GM12864 (cell line): ENCODE measurements around the gene RDH5.

Experiments
- DNase-seq: peaks from one replicate; pipeline ENCODE4 v3.0.0-alpha.2; 2011; ENCODE audit warnings: low read depth
- H3K4me3 ChIP-seq: 2 replicates; pipeline ENCODE4 v1.5.1; 2011; ENCODE audit warnings: mild to moderate bottlenecking, low read depth, low read length, control low read depth
- CTCF ChIP-seq: IDR thresholded peaks from 2 replicates; pipeline ENCODE4 v1.5.1; 2011; ENCODE audit warnings: low read depth, mild to moderate bottlenecking, moderate library complexity, low read length, control low read depth, inconsistent platforms; ENCODE audit errors: missing control alignments

The RDH5 gene

DNA sequence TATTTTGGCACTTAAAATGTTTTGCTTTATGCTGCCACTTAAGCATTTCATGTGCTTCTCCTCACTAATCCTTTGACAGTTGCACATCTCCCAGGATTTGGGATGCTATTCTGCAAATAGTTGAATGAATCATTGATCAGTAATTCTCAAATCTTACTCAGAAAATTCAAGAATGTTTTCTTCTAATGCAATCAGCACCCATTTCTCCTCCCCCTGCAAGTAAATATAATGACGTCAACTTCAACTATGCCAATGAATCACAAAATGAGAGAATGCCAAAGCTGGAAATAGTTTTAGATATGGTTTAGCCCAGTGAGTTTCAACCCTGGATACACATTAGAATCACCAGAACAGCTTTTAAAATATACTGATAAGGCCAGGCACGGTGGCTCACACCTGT lies 6.5 kb upstream of the RDH5 start:
- DNase-seq: no peak
- no peak for TF ChIP-seq CTCF
- H3K4me3 ChIP-seq: no peak overlapping the region

GRCh38 chr12:55715169-55715764 lies 4.9 kb upstream of the RDH5 start:
- no peak for DNase-seq
- peak overlapping the region; percentile 80 for H3K4me3 ChIP-seq
- TF ChIP-seq CTCF: no peak

GRCh38 chr12:55715833-55716581 lies 4.2 kb upstream of the RDH5 start, which contains the start of gene BLOC1S1:
BLOC1S1 (plus strand) TSS chr12:55716046; CDS start chr12:55716052, 6 bp downstream.
- peak within 1 kb of the TSS; percentile 80 for H3K4me3 ChIP-seq
- DNase-seq: peak; percentile 85
- TF ChIP-seq CTCF: no peak

GRCh38 chr12:55716582-55716957 lies 3.6 kb upstream of the RDH5 start:
- DNase-seq: no peak
- no peak for TF ChIP-seq CTCF
- peak overlapping the region; percentile 80 for H3K4me3 ChIP-seq

- no peak for DNase-seq
- TF ChIP-seq CTCF: no peak
- H3K4me3 ChIP-seq: peak overlapping the region; percentile 80
These were observed 2.9 kb upstream of the RDH5 start for GRCh38 chr12:55717011-55718007.

- DNase-seq: no peak
- TF ChIP-seq CTCF: no peak
- H3K4me3 ChIP-seq: no peak overlapping the region
These were observed 2.2 kb upstream of the RDH5 start for GRCh38 chr12:55718015-55718414.
